Cardiac septum (tissue), 1 donor: Measurements from ENCODE around the gene CPM. TPM values are rescaled to one million over a fixed set of nuclear protein-coding genes. Genes with fewer than 3 reads are reported as not detected.
A peak's percentile ranks its signal among the peaks of the same experiment; 100 is the strongest.
"Not testable (repeated sequence)": the region's sequence is repeated elsewhere in the genome, so short reads cannot be mapped to it uniquely, and the experiment has no call there.

Source experiments
- DNase-seq: peaks from one replicate; pipeline ENCODE4 v3.0.0-alpha.2; 2020; ENCODE audit warnings: low spot score
- intact Hi-C: fragments of 100-400 bp; cut with DNase I; formaldehyde crosslinking; loops from one replicate; pipeline ENCODE4 v1.14.0; 2022
- total RNA-seq: library from RNA; stranded (reverse); fragmentation: NEBNext Ultra II Directional; extraction: Animal tissue kit (Norgen Biotek cat#: 25700); gene quantifications from one replicate; pipeline ENCODE4 v1.2.1, GENCODE V29; 2021
- donor health status: DM: no; HTN: no; CAD: no.

CPM gene
- total RNA-seq, 1 donor from 2014 or later = 3.2 TPM

DNA sequence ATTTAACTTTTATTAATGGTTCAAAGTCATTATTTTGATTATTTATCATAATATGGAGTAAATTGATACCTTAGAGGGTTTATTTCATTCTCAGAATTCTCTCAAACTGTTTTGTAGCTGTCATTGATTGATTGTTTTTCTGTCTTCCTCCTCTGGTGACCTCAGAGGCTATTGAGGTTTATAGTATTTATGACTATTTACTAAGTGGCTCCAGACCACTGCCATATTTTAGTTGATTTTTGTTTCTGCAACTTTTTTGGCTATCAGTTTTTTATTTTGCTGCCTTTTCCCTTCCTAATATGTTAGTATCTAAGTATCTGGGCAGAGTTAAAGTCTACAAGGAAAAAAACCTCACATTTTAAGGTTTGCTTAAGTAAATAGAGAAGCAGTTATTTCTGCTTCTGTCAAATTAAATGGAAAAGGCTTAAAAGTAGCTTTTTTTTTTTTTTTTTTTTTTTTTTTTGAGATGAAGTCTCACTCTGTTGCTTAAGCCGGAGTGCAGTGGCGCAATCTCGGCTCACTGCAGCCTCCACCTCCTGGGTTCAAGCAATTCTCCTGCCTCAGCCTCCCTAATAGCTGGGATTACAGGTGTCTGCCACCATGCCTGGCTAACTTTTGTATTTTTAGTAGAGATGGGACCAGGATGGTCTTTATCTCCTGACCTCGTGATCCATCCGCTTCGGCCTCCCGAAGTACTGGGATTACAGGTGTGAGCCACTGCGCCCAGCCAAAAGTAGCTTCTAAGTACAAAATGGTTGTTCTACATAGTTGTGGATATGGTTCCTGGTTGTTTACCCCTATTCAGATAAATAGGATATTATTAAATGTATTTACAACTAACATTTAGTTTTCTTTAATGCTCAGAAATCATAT, 116.8 kb downstream of the CPM start:
- intact Hi-C loops = no loop called here
- no peak for DNase-seq

DNA sequence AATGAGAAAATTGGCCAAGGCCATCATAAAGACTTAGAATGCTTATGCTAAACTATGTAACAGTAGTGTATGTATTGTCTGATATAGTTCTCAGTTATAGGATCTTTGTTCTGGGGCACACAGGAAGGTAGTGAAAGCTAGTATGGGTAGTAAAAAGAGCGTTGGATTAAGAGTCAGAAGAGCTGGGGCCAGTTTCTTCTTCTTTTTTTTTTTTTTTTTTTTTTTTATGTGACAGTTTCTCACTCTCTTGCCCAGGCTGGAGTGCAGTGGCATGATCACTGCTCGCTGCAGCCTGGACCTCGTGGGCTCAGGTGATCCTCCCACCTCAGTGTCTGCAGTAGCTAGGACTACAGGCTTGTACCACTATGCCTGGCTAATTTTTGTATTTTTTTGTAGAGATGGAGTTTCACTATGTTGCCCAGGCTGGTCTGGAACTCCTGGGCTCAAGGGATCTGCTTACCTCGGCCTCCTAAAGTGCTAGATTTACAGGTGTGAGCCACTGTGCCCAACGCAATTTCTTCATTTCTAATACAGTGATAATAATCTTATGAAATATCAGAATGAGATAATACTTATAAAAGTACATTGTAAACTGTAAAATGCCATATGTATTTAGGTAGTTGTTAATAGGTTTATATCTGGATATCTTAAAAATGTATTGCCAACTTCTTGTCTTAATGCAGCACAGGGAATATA, 117.6 kb downstream of the CPM start:
- DNase-seq = no peak
- intact Hi-C loops = no loop called here

DNA sequence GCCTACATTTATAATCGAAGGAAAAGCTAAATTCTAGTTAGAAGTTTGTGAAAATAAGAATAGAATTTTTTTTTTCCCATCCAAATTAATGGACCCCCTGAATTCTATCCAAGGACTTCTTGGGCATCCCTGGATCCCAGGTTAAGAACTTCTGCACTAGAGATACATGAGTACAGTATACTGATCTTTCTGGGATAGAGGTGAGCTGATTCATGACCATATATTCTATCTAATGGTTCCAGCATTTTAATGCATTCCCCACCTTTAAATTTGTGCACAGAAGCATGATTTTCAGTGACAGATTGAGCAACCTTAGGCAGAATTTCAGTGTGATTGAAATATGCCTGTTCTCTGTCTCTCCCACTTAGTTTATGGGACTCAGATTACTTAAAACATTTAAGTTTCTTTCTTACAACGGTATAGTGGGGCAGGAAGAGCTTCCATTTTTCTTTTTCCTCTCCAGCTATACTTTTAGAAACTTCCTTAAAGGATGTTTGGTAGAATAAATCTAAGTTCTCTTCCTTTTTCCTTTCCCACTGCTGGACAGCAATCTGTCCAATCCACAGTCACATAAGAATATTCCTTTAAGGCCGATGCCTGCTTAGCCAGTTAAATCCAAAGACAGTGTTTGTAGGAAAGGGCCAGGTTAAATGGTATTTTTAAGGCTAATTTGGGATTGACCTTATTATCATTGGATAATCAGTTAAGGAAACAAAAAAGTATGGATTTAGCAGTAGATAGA, 118.3 kb downstream of the CPM start:
- intact Hi-C loops = no loop called here
- DNase-seq = no peak

DNA sequence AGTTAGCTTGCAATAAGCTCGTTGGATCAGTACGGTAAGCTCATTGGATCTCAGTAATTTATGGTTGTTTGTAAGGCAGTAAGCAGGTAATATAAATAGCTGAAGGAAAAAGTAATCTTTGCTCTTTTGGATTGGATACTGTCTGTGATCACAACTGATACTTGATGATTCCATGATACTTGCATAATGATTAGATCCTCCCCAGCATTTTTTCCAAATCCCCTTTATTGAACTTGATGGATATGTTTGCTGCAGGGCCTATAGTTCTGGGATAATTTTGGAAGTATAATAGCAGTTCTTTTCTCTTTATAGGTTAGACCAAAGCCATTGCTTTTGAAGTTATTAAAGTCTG, 119.8 kb downstream of the CPM start:
- intact Hi-C loops = no loop called here
- no peak for DNase-seq

DNA sequence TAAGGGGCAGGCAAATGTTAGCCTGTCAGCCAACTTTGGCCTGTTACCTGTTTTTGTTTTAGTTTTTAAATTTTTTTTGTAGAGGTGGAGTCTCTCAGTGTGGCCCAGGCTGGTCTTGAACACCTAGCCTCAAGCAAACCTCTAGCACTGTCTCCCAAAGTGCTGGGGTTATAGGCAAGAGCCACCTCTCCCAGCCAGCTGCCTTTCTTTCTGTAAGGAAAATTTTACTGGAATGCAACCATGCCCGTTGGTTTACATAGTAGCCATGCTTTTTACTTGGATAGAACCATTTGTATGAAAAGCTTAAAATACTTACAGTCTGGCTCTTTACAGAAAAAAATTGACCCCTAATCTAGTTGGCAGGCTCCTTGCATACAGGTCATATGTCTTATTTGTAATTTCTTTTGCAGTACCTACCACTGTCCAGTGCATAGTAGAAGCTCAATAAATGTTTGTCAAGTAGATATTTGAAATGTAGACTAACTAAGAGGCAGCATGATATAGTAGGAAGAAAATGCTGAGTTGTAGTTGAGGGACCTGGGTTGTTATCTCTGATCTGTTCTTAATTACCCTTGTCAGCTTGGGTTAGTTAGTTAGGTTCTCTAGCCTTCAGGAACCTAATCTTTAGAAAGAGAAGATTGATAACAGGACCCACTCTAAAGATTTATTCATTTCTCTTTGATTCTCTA, 120.3 kb downstream of the CPM start:
- no peak for DNase-seq

DNA sequence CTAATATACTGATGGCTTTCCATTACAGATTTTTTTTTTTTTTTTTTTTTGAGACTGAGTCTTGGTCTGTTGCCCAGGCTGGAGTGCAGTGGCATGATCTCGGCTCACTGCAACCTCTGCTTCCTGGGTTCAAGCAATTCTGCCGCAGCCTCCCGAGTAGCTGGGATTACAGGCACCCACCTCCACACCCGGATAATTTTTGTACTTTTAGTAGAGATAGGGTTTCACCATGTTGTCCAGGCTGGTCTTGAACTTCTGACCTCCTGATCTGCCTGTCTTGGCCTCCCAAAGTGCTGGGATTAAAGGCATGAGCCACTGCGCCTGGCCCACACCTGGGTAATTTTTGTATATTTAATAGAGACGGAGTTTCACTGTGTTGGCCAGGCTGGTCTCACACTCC, 121.4 kb downstream of the CPM start:
- intact Hi-C loops = not testable (repeated sequence)

More for the DNA sequence above, 120.3 kb downstream of the CPM start:
- intact Hi-C loops = no loop called here

DNA sequence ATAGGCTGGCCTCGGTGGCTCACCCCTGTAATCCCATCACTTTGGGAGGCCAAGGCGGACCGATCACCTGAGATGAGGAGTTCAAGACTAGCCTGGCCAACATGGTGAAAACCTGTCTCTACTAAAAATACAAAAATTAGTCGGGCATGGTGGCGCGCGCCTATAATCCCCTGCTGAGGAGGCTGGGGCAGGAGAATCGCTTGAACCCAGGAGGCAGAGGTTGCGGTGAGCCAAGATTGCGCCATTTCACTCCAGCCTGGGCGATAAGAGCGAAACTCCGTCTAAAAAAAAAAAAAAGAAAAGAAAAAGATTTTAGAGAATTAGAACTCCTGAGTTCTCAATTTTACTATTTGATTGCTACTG, 123.0 kb downstream of the CPM start:
- DNase-seq, intact Hi-C loops: not testable (repeated sequence)

More for the DNA sequence above, 121.4 kb downstream of the CPM start:
- not testable (repeated sequence) for DNase-seq

DNA sequence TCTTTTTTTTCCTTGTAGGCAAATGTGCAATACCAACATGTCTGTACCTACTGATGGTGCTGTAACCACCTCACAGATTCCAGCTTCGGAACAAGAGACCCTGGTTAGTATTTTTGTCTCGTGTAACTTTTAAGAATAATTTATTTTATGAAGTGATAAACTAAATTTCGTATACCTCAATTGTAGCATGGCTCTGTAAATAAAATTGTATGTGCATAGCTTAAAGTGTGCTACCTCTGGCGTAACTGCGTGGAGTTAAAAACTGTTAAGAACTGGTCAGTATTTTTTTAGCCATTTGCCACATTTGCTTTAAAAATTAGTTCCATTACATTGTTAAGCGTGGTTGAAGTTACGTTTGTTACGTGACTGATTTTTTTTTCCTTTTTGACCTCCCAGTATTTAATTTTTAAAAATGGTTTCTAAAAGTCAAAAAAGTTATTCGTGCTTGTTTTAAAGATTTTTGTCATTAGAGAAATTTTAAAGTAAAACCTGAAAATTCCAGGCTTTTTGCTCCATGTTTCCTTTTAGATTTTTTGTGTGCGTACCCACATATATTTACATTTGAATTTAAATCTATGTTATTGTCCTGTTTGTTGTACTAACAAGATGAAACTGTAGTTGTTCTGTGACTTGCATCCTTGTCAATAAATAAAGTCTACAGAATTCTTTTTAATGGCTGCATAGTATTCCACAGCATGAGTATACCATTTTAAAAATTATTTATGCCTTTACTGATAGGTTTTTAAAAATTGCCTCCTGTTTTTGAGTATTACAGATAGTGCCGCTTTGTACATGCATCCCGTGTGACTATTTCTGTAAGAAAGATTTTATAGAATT, 123.6 kb downstream of the CPM start:
- DNase-seq = no peak
- intact Hi-C loops = loop anchor here (2.0 to 5.0 kb wide), 2 partner anchors 63 to 197 kb away; partner anchors contain the start of genes RAP1B and SLC35E3

DNA sequence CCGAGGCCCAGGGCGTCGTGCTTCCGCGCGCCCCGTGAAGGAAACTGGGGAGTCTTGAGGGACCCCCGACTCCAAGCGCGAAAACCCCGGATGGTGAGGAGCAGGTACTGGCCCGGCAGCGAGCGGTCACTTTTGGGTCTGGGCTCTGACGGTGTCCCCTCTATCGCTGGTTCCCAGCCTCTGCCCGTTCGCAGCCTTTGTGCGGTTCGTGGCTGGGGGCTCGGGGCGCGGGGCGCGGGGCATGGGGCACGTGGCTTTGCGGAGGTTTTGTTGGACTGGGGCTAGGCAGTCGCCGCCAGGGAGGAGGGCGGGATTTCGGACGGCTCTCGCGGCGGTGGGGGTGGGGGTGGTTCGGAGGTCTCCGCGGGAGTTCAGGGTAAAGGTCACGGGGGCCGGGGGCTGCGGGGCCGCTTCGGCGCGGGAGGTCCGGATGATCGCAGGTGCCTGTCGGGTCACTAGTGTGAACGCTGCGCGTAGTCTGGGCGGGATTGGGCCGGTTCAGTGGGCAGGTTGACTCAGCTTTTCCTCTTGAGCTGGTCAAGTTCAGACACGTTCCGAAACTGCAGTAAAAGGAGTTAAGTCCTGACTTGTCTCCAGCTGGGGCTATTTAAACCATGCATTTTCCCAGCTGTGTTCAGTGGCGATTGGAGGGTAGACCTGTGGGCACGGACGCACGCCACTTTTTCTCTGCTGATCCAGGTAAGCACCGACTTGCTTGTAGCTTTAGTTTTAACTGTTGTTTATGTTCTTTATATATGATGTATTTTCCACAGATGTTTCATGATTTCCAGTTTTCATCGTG, 124.4 kb downstream of the CPM start:
- intact Hi-C loops = loop anchor here (2.0 to 5.0 kb wide), 2 partner anchors 62 to 196 kb away; partner anchors contain the start of genes RAP1B and SLC35E3
- DNase-seq = peak; percentile 89

DNA sequence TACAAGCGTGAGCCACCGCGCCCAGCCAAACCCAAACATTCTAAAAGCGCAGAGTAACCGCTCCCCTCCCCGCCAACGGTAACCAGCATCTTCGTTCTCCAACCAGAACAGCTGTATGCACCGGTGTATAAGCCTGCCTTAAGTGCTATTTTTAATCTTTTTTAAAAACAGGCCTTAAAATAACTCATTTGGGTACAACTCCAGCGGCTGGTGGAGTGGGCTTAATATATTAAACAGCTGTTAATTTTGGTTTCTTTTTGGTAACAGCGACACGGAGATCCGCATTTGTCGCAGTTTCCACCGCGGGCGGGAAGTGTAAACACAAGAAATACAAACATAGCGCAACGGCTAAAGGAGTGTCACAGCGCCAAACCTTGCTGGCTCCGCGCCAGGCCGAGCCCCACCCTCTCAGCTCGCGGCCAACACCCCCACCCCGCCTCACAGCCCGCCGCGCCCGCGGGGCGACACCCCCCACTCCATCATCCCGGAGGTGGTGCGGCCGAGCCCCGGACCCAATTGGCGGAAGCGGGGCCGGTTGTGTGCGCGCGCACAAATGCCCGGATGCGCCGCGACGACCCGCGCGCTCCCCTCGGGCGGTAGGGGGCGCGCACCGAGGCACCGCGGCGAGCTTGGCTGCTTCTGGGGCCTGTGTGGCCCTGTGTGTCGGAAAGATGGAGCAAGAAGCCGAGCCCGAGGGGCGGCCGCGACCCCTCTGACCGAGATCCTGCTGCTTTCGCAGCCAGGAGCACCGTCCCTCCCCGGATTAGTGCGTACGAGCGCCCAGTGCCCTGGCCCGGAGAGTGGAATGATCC, 125.2 kb downstream of the CPM start, which contains the start of gene MDM2:
Gene MDM2 (plus strand): TSS at position 602 of the 812 bp plus-strand sequence. CDS start 301 bp downstream, outside the sequence.
- peak; percentile 95 for DNase-seq
- intact Hi-C loops = loop anchor here (2.0 to 5.0 kb wide), 2 partner anchors 61 to 195 kb away; partner anchors contain the start of genes RAP1B and SLC35E3

DNA sequence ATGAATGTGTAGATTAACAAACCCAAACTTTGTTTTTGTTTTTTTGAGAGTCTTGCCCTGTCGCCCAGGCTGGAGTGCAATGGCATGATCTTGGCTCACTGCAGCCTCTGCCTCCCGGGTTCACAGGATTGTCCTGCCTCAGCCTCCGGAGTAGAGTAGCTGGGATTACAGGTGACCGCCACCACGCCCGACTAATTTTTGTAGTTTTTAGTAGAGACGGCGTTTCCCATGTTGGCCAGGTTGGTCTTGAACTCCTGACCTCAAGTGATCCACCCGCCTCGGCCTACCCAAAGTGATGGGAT, 125.7 kb downstream of the CPM start:
- not testable (repeated sequence) for DNase-seq
- intact Hi-C loops = loop anchor here (5.0 kb wide), 1 partner anchor 195 kb away; the partner anchor contains the start of gene RAP1B

DNA sequence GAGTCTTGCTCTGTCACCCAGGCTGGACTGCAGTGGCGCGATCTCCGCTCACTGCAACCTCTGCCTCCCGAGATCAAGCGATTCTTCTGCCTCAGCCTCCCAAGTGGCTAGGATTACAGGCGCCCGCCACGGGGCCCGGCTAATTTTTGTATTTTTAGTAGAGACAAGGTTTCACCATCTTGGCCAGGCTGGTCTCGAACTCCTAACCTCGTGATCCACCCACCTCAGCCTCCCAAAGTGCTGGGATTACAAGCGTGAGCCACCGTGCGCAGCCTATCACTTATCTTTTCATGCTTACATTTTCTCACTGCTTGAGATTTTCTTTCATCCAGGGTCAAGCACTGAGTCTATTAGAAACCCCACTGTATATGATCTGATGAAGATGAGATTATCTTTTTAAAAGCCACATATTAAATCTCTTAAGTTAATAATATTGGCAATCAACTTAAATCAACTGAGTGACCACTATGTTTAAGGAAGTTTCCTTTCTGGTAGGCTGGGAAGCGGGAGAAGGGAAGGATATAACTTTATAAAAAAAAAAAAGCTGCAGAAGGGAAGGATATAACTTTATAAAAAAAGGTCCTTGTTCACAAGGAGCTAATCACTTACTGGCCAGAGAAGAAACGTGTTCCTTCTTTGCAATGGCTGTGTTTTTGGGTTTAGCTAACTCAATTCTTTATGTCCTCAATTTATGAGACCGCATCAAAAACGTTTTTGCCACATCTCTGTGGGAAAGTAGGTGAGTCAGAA, 126.3 kb downstream of the CPM start:
- DNase-seq = no peak
- intact Hi-C loops = loop anchor here (5.0 kb wide), 1 partner anchor 194 kb away; the partner anchor contains the start of gene RAP1B

DNA sequence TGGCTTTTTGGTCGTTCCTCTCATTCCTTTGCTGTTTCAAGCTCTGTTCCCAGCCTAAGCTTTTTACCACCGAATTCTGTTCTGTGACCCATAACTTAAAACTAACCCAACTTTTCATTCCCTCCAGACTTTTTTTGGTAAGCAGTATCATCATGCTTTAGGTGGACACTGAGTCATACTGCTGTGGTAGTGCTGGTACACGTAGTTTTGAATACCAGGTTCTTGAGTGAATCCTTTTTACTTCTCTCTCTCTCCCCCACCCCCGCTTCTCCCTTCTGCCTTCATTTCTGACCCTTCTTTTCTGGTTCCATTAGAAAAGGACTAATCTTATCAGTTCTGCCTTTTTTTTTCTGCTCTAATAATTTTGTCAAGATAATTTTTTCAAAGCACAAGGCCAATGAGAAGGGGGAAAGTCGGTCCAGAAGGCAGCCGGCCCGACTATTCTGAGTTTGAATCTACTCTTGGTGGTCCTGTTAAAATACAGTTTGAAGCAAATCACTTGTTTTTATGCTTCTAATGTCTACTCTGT, 127.3 kb downstream of the CPM start:
- intact Hi-C loops = loop anchor here (5.0 kb wide), 1 partner anchor 193 kb away; the partner anchor contains the start of gene RAP1B

DNA sequence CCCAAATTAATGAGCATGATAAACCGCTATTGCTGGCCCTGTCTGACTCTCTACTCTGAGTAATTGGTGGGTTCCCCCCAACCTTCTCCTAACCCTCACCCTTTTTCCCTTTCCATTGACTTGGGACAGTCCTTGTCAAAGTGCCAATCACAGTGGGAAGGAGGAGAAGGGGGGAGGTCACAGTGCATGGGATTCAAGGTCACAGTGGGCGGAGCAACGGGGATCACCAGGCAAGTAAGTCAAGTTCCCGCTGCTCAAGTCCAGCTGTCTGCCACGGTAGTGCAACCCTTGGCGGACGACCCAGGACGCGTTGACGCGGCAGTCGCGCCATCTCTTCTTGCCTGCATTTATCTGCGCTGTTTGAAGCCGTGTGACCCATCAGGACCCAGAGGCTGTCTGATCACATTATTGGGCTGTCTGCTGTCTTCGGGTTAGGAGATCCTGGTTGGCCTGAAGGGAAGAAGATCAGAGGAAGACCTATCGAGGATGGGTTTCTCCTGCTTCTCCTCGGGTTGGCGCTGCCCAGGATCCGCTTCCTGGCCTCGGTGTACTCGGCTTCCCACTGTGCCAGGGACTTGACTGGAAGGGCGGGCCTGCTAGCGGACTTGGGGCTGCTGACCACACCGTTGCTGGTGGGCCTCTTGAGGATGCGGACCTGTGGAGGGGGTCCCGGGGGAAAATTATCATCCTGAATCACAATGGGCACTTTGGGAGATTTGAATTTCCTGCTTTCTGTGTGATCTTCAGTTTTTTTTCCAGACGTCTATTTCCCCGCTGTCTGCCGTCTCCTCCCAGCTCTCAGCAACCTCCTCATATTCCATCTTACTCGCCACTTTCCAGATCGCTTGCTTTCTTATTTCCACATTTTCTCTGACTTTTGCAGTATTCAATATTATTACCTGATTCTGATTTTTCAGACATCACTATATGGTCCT, 128.0 kb downstream of the CPM start:
- DNase-seq = no peak
- intact Hi-C loops = loop anchor here (5.0 kb wide), 1 partner anchor 193 kb away; the partner anchor contains the start of gene RAP1B

More for the DNA sequence above, 127.3 kb downstream of the CPM start:
- no peak for DNase-seq
